Transverse colon (tissue), 4 donors: ENCODE data around the gene SHISA5. TPM values are rescaled to one million over a fixed set of nuclear protein-coding genes. Genes with fewer than 3 reads are reported as not detected.

ENCODE experiments used
- DNase-seq: peaks from one replicate; pipeline ENCODE4 v3.0.0-alpha.2; 2019
- H3K27ac ChIP-seq, 4 donors: fragments of 200-600 bp; sonication (generic); 2 replicates each; pipeline ENCODE4 v1.5.1; 2016 to 2018; ENCODE audit warnings: inconsistent platforms in 4 of 4
- H3K27me3 ChIP-seq: fragments of 200-600 bp; sonication (generic); 2 replicates; pipeline ENCODE4 v1.5.1; 2017; ENCODE audit warnings: inconsistent platforms
- H3K36me3 ChIP-seq, 4 donors: fragments of 200-600 bp; sonication (generic); 2 replicates each; pipeline ENCODE4 v1.5.1; 2017 to 2019; ENCODE audit warnings: inconsistent platforms in 4 of 4
- H3K4me1 ChIP-seq, 4 donors: fragments of 200-600 bp; sonication (generic); 2 replicates each; pipeline ENCODE4 v1.5.1; 2017 to 2020; ENCODE audit warnings: inconsistent platforms in 4 of 4
- H3K4me3 ChIP-seq, 4 donors: fragments of 200-600 bp; sonication (generic); 1 replicate in 1 of 4; 2 replicates in 3 of 4; pipeline versions ENCODE4 v1.5.1 to v1.6.1; 2017 to 2019; ENCODE audit warnings: inconsistent platforms in 4 of 4
- H3K9me3 ChIP-seq, 2 donors: fragments of 200-600 bp; sonication (generic); 2 replicates each; pipeline ENCODE4 v1.5.1; 2017 to 2019; ENCODE audit warnings: inconsistent platforms in 2 of 2
- CTCF ChIP-seq, 5 experiments: fragments of 200-600 bp in 3 of 5; fragments of 450-650 bp in 2 of 5; sonication (generic) in 3 of 5; IDR thresholded peaks; 1 replicate in 2 of 5; 2 replicates in 3 of 5; pipeline ENCODE4 v1.5.1; 2016 to 2017; ENCODE audit warnings: antibody characterized with exemption in 5 of 5, inconsistent platforms in 3 of 5, mild to moderate bottlenecking in 2 of 5, moderate library complexity in 1 of 5
- EP300 ChIP-seq: sonication (generic); formaldehyde crosslinking; IDR thresholded peaks from one replicate; pipeline ENCODE4 v1.6.1; 2017; ENCODE audit warnings: antibody characterized with exemption, low read depth
- POLR2A ChIP-seq: fragments of 450-650 bp; IDR thresholded peaks from one replicate; pipeline ENCODE4 v1.6.1; 2016; ENCODE audit warnings: antibody characterized with exemption, mild to moderate bottlenecking, moderate library complexity
- POLR2AphosphoS5 ChIP-seq, 3 donors: sonication (generic); formaldehyde crosslinking; IDR thresholded peaks; one replicate each; pipeline ENCODE4 v1.6.1; 2016; ENCODE audit warnings: antibody characterized with exemption in 3 of 3
- WGBS, 2 donors: methylation state at CpG; one replicate each; pipeline ENCODE4 v1.1.5; 2018; ENCODE audit warnings: low coverage in 1 of 2; 5-methylcytosine and 5-hydroxymethylcytosine counted together
- in situ Hi-C, 4 donors: fragments of 200-750 bp; cut with MboI; loops; one replicate each; pipeline versions ENCODE4 v1.15.0 to v1.15.1; 2017; ENCODE audit warnings: low sequenced_read_pairs in 3 of 4, low pct_ligation_motif_present in 1 of 4, low pct_unique_long_range_greater_than_20kb in 1 of 4
- intact Hi-C: fragments of 100-400 bp; cut with DNase I; formaldehyde crosslinking; loops from one replicate; pipeline ENCODE4 v1.15.1; 2023; ENCODE audit warnings: low total_unique reads
- total RNA-seq, 4 donors: library from RNA; depleted of rRNA; stranded (reverse); fragments of >200 nt; gene quantifications; one replicate each; pipeline ENCODE4 v1.1.0, GENCODE V29; 2016

The SHISA5 gene
- total RNA-seq, 4 donors from 2014 or later: 72.9 to 89.4 (median 80.8) TPM

DNA sequence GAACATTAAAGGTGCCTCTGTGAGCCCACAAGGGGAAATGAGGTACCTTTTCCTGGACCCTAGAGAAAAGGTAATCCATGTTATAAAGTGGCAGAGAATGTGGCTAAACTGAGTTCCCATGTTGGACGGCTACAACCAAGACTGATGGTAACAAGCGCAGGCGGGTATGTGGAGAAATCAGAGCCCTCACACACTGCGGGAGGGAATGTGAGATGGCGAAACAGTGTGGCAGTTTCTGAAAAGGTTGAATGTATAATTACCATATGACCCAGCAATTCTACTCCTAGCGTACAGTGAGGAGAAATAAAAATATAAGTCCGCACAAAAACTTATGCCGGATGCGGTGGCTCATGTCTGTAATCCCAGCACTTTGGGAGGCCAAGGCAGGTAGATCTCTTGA, 24.1 kb upstream of the SHISA5 start:
- in situ Hi-C loops: no loop called here
- WGBS, 2 donors: 90 to 96% methylated on average over 5 to 9 of the region's 9 CpGs

DNA sequence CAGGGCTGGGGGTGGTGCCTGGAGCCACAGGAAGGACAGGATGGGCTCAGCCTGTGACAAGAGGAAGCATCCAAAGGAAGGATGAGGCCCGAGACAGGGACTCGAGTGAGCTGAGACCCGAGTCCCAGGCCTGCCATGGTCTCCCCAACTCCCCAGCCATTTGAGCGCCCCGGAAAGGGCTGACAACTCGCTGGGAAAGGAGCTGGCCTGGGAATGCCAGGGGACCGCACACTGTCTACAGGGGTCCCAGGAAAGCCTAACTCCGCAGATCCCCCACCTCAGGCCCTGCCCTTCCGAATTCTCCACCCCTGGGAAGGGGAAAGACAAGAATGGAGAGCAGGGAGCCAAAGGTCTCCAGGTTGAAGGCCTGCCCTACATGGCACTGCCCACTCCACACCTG, 21.0 kb upstream of the SHISA5 start:
- intact Hi-C loops: no loop called here
- TF ChIP-seq POLR2A (no peak), CTCF (IDR thresholded peaks at IDR 0.05) (no peak), EP300 (no peak), POLR2AphosphoS5 (IDR thresholded peaks at IDR 0.05) (no peak)
- H3K27ac ChIP-seq: no peak overlapping the region
- in situ Hi-C loops: no loop called here
- H3K36me3 ChIP-seq: no peaks in the 10 kb centered on the region
- DNase-seq: no peak
- no peaks in the 10 kb centered on the region for H3K9me3 ChIP-seq
- H3K27me3 ChIP-seq: no peaks in the 10 kb centered on the region
- 83 to 92% methylated on average over 1 to 9 of the region's 9 CpGs for WGBS, 2 donors
- H3K4me1 ChIP-seq: no peaks in the 10 kb centered on the region
- H3K4me3 ChIP-seq: no peak overlapping the region

More for the DNA sequence above, 24.1 kb upstream of the SHISA5 start:
- Histone ChIP-seq H3K27ac (no peak overlapping the region), H3K27me3 (no peaks in the 10 kb centered on the region), H3K4me3 (no peak overlapping the region), H3K36me3 (no peaks in the 10 kb centered on the region), H3K4me1 (no peaks in the 10 kb centered on the region), H3K9me3 (no peaks in the 10 kb centered on the region)
- TF ChIP-seq POLR2A (no peak), CTCF (IDR thresholded peaks at IDR 0.05) (no peak), EP300 (no peak), POLR2AphosphoS5 (IDR thresholded peaks at IDR 0.05) (no peak)
- DNase-seq: no peak
- intact Hi-C loops: no loop called here

GRCh38 chr3:48521635-48522034, 17.7 kb upstream of the SHISA5 start:
- 82% methylated on average over 6 of the region's 6 CpGs; no CpG with 5 or more reads in 1 of the 2 donors for WGBS, 2 donors
- in situ Hi-C loops (no loop called here), intact Hi-C loops (loop anchor here (1.0 kb wide), 1 partner anchor 131 kb away; no protein-coding TSS in a partner anchor)

GRCh38 chr3:48519277-48519643, 15.3 kb upstream of the SHISA5 start:
- no peak overlapping the region for H3K4me3 ChIP-seq
- in situ Hi-C loops: no loop called here

More at GRCh38 chr3:48521635-48522034, 17.7 kb upstream of the SHISA5 start:
- DNase-seq: no peak
- Histone ChIP-seq H3K9me3 (no peaks in the 10 kb centered on the region), H3K4me1 (no peaks in the 10 kb centered on the region), H3K27ac (no peak overlapping the region), H3K27me3 (no peaks in the 10 kb centered on the region), H3K4me3 (no peak overlapping the region), H3K36me3 (no peaks in the 10 kb centered on the region)
- TF ChIP-seq CTCF (IDR thresholded peaks at IDR 0.05) (no peak), POLR2A (no peak), POLR2AphosphoS5 (IDR thresholded peaks at IDR 0.05) (no peak), EP300 (no peak)

More at GRCh38 chr3:48519277-48519643, 15.3 kb upstream of the SHISA5 start:
- Histone ChIP-seq H3K36me3 (no peaks in the 10 kb centered on the region), H3K27me3 (no peaks in the 10 kb centered on the region), H3K4me1 (no peaks in the 10 kb centered on the region), H3K9me3 (no peaks in the 10 kb centered on the region), H3K27ac (no peak overlapping the region)
- DNase-seq: no peak
- no peak for TF ChIP-seq POLR2AphosphoS5 (IDR thresholded peaks at IDR 0.05)
- no peak for TF ChIP-seq CTCF (IDR thresholded peaks at IDR 0.05)
- no peak for TF ChIP-seq POLR2A
- no peak for TF ChIP-seq EP300
- WGBS, 2 donors: 96% methylated on average over 9 of the region's 9 CpGs; no CpG with 5 or more reads in 1 of the 2 donors
- intact Hi-C loops: no loop called here
